Non-pigmented ciliary epithelial cell (primary cell): Measurements from ENCODE around the gene FAM120A.

Experiments used
- DNase-seq: peaks from one replicate; pipeline ENCODE4 v3.0.0-alpha.2; 2010; ENCODE audit warnings: low read depth

The FAM120A gene

GRCh38 chr9:93446073-93446472, 5.4 kb upstream of the FAM120A start:
- DNase-seq, result no peak

GRCh38 chr9:93447655-93448054, 3.8 kb upstream of the FAM120A start:
- no peak for DNase-seq

DNA sequence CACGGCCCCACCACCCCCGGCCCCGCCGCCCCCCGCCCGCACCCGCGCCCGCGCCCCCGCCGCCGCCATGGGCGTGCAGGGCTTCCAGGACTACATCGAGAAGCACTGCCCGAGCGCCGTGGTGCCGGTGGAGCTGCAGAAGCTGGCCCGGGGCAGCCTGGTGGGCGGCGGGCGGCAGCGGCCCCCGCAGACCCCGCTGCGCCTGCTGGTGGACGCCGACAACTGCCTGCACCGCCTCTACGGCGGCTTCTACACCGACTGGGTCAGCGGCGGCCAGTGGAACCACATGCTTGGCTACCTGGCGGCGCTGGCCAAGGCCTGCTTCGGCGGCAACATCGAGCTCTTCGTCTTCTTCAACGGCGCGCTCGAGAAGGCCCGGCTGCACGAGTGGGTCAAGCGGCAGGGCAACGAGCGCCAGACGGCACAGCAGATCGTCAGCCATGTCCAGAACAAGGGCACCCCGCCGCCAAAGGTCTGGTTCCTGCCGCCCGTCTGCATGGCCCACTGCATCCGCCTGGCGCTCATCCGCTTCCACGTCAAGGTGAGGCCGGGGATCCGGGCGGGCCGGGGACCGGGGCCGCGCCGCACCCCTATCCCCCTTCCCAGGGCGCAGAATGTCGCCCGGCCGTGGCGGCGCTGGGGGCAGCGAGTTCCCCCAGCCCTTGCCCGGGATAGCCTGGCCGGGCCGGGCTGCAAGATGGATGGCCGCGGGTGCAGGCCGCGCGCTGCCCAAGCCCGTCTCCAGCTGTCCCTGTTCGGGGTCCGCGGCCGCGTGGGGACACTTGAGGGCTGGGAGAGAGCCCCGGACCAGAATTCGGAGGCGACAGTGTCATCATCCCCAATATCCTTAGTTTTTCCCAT, 594 bp downstream of the FAM120A start:
- DNase-seq, result no peak

GRCh38 chr9:93452710-93453046, 1.2 kb downstream of the FAM120A start:
- no peak for DNase-seq

DNA sequence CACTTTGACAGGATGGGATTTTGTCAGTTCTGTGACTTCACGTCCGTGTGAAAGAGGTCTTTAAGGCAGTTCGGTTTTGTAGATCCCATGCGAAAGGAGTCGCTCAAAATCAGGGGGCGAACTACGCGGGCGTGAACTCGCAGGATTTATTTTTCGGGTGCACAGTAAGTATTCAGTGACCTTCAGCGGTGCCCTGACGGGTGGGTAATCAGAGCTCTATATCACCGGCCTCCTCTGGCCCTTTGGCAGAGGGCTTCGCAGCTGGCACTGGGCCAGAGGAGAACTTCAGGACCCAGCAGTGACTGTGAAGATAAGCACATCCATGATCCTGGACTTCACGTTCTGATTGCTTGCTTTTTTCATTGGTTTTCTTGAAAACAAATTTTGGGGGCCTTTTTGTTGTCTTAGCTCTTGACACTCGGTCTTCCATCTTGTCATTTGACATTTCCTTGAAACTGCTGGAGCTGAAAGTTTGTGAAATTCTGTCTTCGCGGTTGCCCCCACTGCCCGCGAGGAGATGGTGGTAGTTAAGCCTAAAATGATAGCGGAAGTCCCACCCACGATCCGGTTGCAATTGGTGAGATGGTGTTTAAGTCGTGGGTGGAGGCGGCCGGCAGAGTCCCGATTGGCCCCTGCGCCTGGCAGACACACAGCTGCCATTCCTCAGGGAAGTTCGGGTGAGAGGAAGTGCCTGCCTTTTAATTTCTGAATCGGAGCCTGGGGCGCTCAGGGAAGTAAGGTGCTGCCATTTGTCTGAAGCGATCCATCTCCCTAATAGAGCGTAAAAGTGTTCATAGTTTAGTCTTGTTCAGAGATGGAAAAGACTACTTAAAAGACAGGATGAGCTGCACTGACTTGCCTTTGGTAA, 1.8 kb downstream of the FAM120A start, which contains the start of gene FAM120AOS:
Gene FAM120AOS, minus strand, starts transcription at position 535 of the 868 bp plus-strand sequence. CDS start 872 bp downstream, outside the sequence.
- peak; percentile 71 for DNase-seq

- no peak for DNase-seq
These were observed 4.5 kb downstream of the FAM120A start for GRCh38 chr9:93456022-93456421.

DNA sequence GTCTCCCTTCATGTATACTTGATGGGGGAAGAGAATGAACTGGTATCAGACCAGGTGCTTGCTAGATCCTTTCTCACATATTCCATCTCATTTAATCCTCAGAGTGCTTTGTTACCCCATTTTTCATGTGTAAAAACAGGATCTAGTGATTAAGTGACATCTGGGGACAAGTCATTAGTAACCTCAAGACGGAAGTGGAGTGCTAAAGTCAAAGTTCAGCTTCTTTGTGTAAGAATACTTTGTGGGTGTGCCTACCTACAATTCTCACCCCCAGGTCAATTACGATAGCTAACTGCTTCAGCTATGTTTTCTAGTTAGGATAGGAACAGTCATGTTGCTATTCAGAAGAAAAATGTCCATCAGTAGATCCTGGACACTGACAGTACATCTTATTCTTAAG, 5.0 kb downstream of the FAM120A start:
- DNase-seq, result no peak

DNA sequence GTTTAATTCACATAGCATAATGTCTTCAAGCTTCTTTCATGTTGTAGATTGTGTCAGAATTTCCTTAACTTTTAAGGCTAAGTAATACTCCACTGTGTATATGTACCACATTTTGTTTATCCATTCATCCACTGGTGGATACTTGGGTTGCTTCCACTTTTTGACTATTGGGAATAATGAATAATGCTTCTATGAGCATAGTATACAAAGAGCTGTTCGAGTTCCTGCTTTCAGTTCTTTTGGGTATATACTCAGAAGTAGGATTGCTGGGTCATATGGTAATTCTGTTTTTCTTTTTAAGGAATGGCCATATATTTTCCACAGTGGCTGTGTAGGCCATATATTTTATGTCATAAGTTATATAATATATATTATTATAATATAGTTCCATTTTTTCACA, 5.5 kb downstream of the FAM120A start:
- DNase-seq, result no peak

DNA sequence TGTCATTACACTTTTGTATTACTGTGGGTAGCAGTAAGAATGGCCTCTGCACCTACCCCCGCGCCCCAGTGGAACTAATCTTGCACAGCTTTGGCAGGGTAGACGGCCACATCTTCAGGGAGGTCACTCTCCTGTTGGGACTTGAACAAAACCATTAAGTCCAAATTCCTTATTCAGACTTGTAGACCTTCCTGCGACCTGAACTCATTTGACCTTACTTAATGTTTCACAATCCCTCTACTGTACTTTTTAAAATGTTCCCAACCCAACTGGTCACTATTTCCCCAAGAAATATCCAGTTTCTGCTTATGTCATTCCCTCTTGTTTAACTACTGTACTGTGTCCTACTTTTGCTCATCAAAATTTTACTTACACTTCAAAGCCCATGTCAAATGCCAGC, 7.2 kb downstream of the FAM120A start:
- no peak for DNase-seq

- no peak for DNase-seq
These were observed 8.0 kb downstream of the FAM120A start for GRCh38 chr9:93459432-93459847.

GRCh38 chr9:93460689-93461413, 9.4 kb downstream of the FAM120A start:
- no peak for DNase-seq

DNA sequence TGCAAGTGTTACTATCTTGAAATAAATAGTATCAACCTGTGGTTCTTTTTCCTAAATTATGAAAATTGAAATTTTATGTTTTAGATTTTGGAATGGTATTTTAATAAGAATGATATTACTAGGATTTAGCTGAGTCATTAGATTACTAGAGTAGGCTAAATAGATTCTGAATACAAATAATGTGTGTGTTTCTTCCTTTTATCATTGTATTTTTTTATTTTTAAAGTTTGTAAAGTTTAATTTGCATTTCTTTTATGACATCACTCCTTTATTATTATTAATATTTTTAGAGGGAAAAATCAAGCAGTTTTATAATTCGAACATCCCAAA, 9.9 kb downstream of the FAM120A start:
- DNase-seq, result no peak

- DNase-seq, result no peak
These were observed 10.3 kb downstream of the FAM120A start for GRCh38 chr9:93461821-93462220.

DNA sequence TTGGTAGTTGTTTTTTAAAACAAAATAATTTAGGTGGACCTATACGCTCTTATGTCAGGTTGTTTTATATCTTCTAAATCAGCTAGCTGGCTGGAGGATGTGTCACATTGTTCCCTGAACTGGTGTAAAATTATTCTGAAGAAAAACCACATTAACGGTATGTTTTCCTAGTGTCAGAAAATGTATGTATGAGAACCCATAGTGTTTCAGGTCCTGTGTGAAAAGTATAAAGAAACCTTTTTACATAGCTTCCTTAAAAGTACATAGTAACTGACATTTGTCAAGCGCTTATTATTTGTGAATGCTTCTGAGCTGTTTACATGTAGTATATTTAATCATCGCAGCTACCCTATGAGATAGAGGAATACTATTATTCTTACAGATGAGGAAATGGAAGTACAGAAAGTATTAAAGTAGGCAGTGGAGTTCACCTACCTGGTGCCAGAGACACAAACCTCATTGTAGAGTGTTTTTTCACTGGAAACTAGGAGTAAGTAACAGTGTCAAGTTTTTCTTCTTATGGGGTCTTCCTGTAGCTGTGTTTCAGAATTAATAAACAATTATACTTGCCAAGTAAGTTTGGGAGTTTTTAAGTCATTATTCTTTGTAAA, 12.3 kb downstream of the FAM120A start:
- no peak for DNase-seq

- DNase-seq, result no peak
These were observed 12.9 kb downstream of the FAM120A start for GRCh38 chr9:93464395-93464794.

DNA sequence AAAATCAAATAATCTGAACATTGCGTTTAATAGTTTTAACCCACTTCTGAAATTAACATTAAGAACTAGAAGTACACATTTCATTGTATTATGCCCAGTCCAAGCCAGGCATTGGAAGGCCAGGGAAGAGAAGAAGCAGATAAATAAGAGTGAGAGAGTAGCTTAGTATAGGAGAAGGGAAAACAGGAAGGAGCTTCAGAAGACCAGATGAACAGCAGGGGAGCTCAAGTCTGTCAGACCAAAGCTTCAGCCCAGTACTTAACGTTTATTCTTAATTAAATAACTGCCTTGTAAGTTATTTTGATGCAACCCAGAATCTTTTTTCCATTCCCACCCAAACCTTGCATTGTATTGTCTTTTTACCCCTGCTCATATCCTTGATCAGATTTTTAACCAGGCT, 13.4 kb downstream of the FAM120A start:
- DNase-seq, result no peak

DNA sequence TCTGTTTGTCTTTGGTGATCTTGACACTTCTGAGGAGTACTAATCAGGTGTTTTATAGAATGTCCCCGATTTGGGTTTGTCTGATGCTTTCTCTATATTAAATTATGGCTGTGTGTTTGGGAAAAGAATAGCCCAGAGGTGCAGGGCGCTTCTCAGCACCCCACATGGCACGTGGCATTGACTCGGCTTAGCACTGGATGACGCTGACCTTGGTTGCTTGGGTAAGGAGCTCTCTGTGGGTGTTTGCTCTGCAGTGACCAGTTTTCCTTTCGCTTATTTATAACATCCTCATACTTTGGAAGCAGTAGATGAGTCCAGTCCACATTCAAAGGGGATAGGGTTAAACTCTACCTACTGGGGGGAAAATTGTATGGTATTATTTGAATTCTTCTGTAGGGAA, 14.4 kb downstream of the FAM120A start:
- DNase-seq, result no peak

DNA sequence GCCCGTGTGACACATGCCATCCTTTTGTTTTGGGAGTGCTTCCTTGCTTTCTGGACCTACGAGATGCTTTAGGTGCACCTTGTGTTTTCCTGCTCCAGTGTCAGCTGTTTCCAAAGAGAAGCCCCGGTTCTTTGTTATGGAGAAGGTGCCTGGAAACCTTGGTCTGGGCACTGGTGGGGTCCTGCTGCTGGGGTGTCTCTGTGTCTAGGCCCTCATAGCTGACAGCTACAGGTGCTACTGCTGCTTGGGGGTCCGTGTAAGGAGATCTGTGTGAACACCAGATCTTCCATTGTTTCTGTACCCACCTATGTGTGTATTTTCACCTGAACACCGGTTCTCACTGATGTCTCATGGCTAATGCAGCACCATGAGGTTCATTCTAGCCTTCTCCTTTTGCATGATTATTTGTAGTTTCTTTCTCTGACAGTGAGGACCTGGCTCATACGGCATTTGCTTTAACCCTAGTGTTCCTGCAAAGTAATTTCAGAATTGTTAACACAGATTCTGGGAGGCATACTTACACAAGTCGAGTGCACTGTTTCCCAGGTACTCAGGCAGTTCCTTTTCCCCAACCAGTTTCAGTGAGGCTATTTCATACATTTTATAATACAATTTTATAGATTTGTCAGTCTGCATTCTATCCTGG, 15.1 kb downstream of the FAM120A start:
- DNase-seq, result no peak

DNA sequence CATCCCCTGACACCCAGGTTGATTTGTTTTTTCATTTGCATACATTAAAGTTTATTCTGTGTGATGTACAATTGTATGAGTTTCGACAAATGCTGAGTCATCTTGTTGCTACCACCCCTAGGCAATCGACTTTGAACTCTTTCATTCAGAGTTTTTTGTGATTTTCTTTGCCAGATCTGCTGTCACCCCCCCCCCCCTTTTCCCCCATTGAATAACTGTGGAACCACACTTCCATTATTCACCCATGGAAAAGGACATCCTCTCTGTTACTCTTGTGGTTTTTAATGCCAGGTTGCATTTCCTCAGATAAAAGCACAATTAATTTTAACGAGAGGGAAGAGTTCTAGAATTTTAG, 15.6 kb downstream of the FAM120A start:
- no peak for DNase-seq

GRCh38 chr9:93467462-93467861, 16.0 kb downstream of the FAM120A start:
- DNase-seq, result no peak

DNA sequence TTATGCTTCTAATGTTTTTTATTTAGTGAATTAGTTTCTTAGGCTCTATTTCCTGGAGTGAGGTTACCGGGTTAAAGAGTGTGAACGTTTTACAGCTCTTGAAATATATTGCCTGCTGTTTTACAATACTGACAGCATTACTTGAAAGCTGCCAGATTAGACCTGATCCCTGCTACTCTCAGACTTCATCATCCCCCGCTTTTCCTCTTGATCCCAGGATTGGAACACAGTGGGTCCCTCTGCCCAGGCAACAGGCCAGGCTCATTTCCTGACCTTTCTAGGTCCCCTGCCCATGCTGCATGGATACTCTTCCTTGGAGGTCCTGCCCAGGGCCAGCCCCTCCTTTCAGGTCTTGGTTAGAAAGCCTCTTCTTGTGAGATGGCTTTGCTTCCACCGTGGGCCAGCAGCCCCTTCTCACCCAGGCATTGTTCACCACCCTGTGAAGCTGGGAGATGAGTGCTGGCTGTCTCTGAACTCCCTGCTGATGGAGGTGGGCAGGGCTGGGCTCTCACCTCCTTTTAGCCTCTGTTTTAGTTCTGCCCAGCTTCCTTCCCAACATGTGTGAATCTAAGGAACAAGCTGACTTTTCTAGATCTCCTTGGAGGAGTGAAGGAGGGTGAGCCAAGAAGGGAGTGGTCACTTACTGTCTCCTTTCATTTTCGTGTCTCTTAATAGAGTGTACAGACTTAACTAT, 17.4 kb downstream of the FAM120A start:
- no peak for DNase-seq
